GM12878 (cell line): Measurements from ENCODE around the gene NAT14. TPM values are rescaled to one million over a fixed set of nuclear protein-coding genes. Genes with fewer than 3 reads are reported as not detected.
A peak's percentile ranks its signal among the peaks of the same experiment; 100 is the strongest.

Experiments
- ATF3 ChIP-seq: IDR thresholded peaks from 2 replicates; pipeline ENCODE4 v1.6.1; 2011; ENCODE audit warnings: low read depth, mild to moderate bottlenecking, low read length, moderate library complexity, borderline replicate concordance; ENCODE audit errors: extremely low read depth
- BACH1 ChIP-seq: fragments of 450-650 bp; IDR thresholded peaks from 2 replicates; pipeline ENCODE4 v1.6.1; 2017; ENCODE audit warnings: mild to moderate bottlenecking, borderline replicate concordance
- BMI1 ChIP-seq: fragments of 450-650 bp; IDR thresholded peaks from 2 replicates; pipeline ENCODE4 v1.6.1; 2016; ENCODE audit warnings: mild to moderate bottlenecking, moderate library complexity, borderline replicate concordance
- CBFB ChIP-seq: IDR thresholded peaks from 2 replicates; pipeline ENCODE4 v1.6.1; 2016; ENCODE audit warnings: antibody characterized with exemption, low read depth
- CREM ChIP-seq: IDR thresholded peaks from 2 replicates; pipeline ENCODE4 v1.6.1; 2014; ENCODE audit warnings: antibody characterized with exemption, low read depth
- E2F4 ChIP-seq: IDR thresholded peaks from 2 replicates; pipeline ENCODE4 v1.6.1; 2012; ENCODE audit warnings: low read depth, low read length, improper control_type of control experiment
- EGR1 ChIP-seq, 2 experiments: IDR thresholded peaks; 1 replicate in 1 of 2; 2 replicates in 1 of 2; pipeline ENCODE4 v1.6.1; 2011 to 2012; ENCODE audit warnings: low read depth in 2 of 2, low read length in 2 of 2, borderline replicate concordance in 1 of 2, mild to moderate bottlenecking in 1 of 2, moderate library complexity in 1 of 2
- ETV6 ChIP-seq, 2 experiments: fragments of 450-650 bp in 1 of 2; IDR thresholded peaks in 1 of 2; conservative IDR thresholded peaks in 1 of 2; 2 replicates each; pipeline ENCODE4 v1.6.1; 2014; ENCODE audit warnings: antibody characterized with exemption in 1 of 2, borderline replicate concordance in 1 of 2, low read depth in 1 of 2, mild to moderate bottlenecking in 1 of 2, moderate library complexity in 1 of 2
- FOXK2 ChIP-seq: fragments of 450-650 bp; IDR thresholded peaks from 2 replicates; pipeline ENCODE4 v1.6.1; 2017; ENCODE audit warnings: mild to moderate bottlenecking, moderate library complexity
- GATAD2B ChIP-seq: fragments of 450-650 bp; conservative IDR thresholded peaks from 2 replicates; pipeline ENCODE4 v1.6.1; 2017; ENCODE audit warnings: low read depth, mild to moderate bottlenecking, moderate library complexity
- IKZF1 ChIP-seq: fragments of 450-650 bp; conservative IDR thresholded peaks from 2 replicates; pipeline ENCODE4 v1.6.1; 2017; ENCODE audit warnings: antibody characterized with exemption, mild to moderate bottlenecking
- NBN ChIP-seq: fragments of 450-650 bp; IDR thresholded peaks from 2 replicates; pipeline ENCODE4 v1.6.1; 2016
- NFIC ChIP-seq: IDR thresholded peaks from 2 replicates; pipeline ENCODE4 v1.6.1; 2012; ENCODE audit warnings: low read depth, mild to moderate bottlenecking, inconsistent platforms, low read length, moderate library complexity
- NRF1 ChIP-seq: conservative IDR thresholded peaks from 2 replicates; pipeline ENCODE4 v1.6.1; 2011; ENCODE audit warnings: mild to moderate bottlenecking, low read depth, low read length, improper control_type of control experiment
- PKNOX1 ChIP-seq: fragments of 450-650 bp; IDR thresholded peaks from 2 replicates; pipeline ENCODE4 v1.6.1; 2016; ENCODE audit warnings: mild to moderate bottlenecking
- POU2F2 ChIP-seq: IDR thresholded peaks from 3 replicates; pipeline ENCODE4 v1.6.1; 2011; ENCODE audit warnings: low read depth, mild to moderate bottlenecking, low read length, borderline replicate concordance
- SIN3A ChIP-seq: IDR thresholded peaks from 2 replicates; pipeline ENCODE4 v1.6.1; 2012; ENCODE audit warnings: low read depth, low read length, improper control_type of control experiment
- SREBF1 ChIP-seq: IDR thresholded peaks from 2 replicates; pipeline ENCODE4 v1.6.1; 2012; ENCODE audit warnings: mild to moderate bottlenecking, low read length
- STAT1 ChIP-seq: fragments of 450-650 bp; conservative IDR thresholded peaks from 2 replicates; pipeline ENCODE4 v1.6.1; 2014; ENCODE audit warnings: antibody characterized with exemption, mild to moderate bottlenecking
- SUPT20H ChIP-seq: IDR thresholded peaks from 2 replicates; pipeline ENCODE4 v1.6.1; 2011; ENCODE audit warnings: low read depth, mild to moderate bottlenecking, low read length, moderate library complexity, borderline replicate concordance; ENCODE audit not compliant: control insufficient read depth
- TARDBP ChIP-seq: IDR thresholded peaks from 2 replicates; pipeline ENCODE4 v1.6.1; 2016; ENCODE audit warnings: borderline replicate concordance
- YY1 ChIP-seq: IDR thresholded peaks from 2 replicates; pipeline ENCODE4 v1.6.1; 2011; ENCODE audit warnings: low read depth, mild to moderate bottlenecking, low read length
- ZNF384 ChIP-seq: IDR thresholded peaks from 2 replicates; pipeline ENCODE4 v1.6.1; 2012; ENCODE audit warnings: low read depth, mild to moderate bottlenecking, low read length, improper control_type of control experiment, borderline replicate concordance
- ZNF622 ChIP-seq: fragments of 450-650 bp; IDR thresholded peaks from 2 replicates; pipeline ENCODE4 v1.6.1; 2017; ENCODE audit warnings: mild to moderate bottlenecking, inconsistent platforms
- ZNF687 ChIP-seq: fragments of 450-650 bp; IDR thresholded peaks from 2 replicates; pipeline ENCODE4 v1.6.1; 2017; ENCODE audit warnings: mild to moderate bottlenecking, moderate library complexity
- polyA plus RNA-seq, 11 experiments: library from polyadenylated mRNA; depleted of rRNA in 4 of 11; unstranded in 6 of 11; stranded (reverse) in 5 of 11; fragments of >200 nt; fragmentation: Nextera tagmentation in 4 of 11; fragmentation: Illumina TruSeq in 1 of 11; extraction: Ambion mirVana in 4 of 11; extraction: Trizol in 1 of 11; gene quantifications; 1 replicate in 1 of 11; 2 replicates in 10 of 11; pipeline versions ENCODE4 v1.2.1 to v1.2.3, GENCODE V29; 2011 to 2016; ENCODE audit warnings: inconsistent platforms in 2 of 11, missing spikeins in 2 of 11, low read depth in 1 of 11
- total RNA-seq, 4 experiments: library from RNA; depleted of rRNA in 3 of 4; stranded (reverse); fragments of >200 nt in 3 of 4; fragmentation: Illumina TruSeq in 1 of 4; extraction: Trizol in 1 of 4; gene quantifications; 2 replicates each; pipeline versions ENCODE4 v1.2.1 to v1.2.3, GENCODE V29; 2013 to 2021

NAT14 gene
- total and polyA plus RNA-seq, 10 of the 15 experiments (the other 5 are each of a cell fraction or from before 2014, with no cell fraction given): 0.87 to 23.6 (median 9.7) TPM

- TF ChIP-seq EGR1 (IDR thresholded peaks at IDR 0.05; ENCODE audit: borderline replicate concordance in 1 of 2, low read depth in 2 of 2, low read length in 2 of 2) (peak; percentile 69 to 99; a peak in 2 of 3 replicates), FOXK2 (no peak), ATF3 (0 out of 2 replicates have a peak, but pooled peaks have one; percentile 26), POU2F2 (0 out of 3 replicates have a peak, but pooled peaks have one; percentile 40), STAT1 (no peak), BMI1 (no peak), CREM (peak; percentile 98), GATAD2B (peak; percentile 57), NBN (peak; percentile 63; the same call in 1 of the 2 replicates), PKNOX1 (peak; percentile 57; the same call in 1 of the 2 replicates), ETV6 (conservative IDR thresholded peaks at IDR 0.05 in 1 of 2, IDR thresholded peaks at IDR 0.05 in 1 of 2; ENCODE audit: borderline replicate concordance in 1 of 2, low read depth in 1 of 2) (no peak), TARDBP (peak; percentile 86), SUPT20H (no peak), ZNF622 (peak; percentile 78), SREBF1 (peak; percentile 79), CBFB (peak; percentile 73; the same call in 1 of the 2 replicates), E2F4 (no peak), NRF1 (0 out of 2 replicates have a peak, but pooled peaks have one; percentile 22), ZNF384 (no peak), IKZF1 (peak; percentile 95), BACH1 (no peak), ZNF687 (0 out of 2 replicates have a peak, but pooled peaks have one; percentile 52), YY1 (peak; percentile 68), NFIC (no peak), SIN3A (0 out of 2 replicates have a peak, but pooled peaks have one; percentile 39)
These were observed 8.8 kb upstream of the NAT14 start, which contains the start of gene ZNF628 (continued) for GRCh38 chr19:55476100-55476775.
